Hematopoietic multipotent progenitor cell (in vitro differentiated cells): ENCODE results near the gene SLC24A3. TPM values are rescaled to one million over a fixed set of nuclear protein-coding genes. Genes with fewer than 3 reads are reported as not detected.

Experiments used
- DNase-seq, 3 donors: peaks; one replicate each; pipeline ENCODE4 v3.0.0-alpha.2; 2011 to 2015; ENCODE audit warnings: low read depth in 2 of 3, low spot score in 2 of 3
- total RNA-seq: library from RNA; depleted of rRNA; stranded (reverse); fragments of >200 nt; gene quantifications from one replicate; pipeline ENCODE4 v1.2.3, GENCODE V29; 2012

Gene SLC24A3
- total RNA-seq, 1 donor, result 1.9 TPM

GRCh38 chr20:19491241-19491640, 278.8 kb downstream of the SLC24A3 start:
- DNase-seq, result no peak

GRCh38 chr20:19492116-19492515, 279.7 kb downstream of the SLC24A3 start:
- DNase-seq, result no peak

- DNase-seq, result no peak
Observed at GRCh38 chr20:19492687-19493336, 280.4 kb downstream of the SLC24A3 start.

GRCh38 chr20:19493794-19494495, 281.5 kb downstream of the SLC24A3 start:
- no peak for DNase-seq

GRCh38 chr20:19495905-19496703, 283.7 kb downstream of the SLC24A3 start:
- DNase-seq, result no peak

- no peak for DNase-seq
Observed at GRCh38 chr20:19497064-19497463, 284.6 kb downstream of the SLC24A3 start.

GRCh38 chr20:19498756-19499155, 286.3 kb downstream of the SLC24A3 start:
- DNase-seq, result peak in 2 of 3 donors; percentile 20 to 60

- no peak for DNase-seq
Observed at GRCh38 chr20:19501476-19502115, 289.2 kb downstream of the SLC24A3 start.

GRCh38 chr20:19502169-19502568, 289.7 kb downstream of the SLC24A3 start:
- no peak for DNase-seq

- no peak for DNase-seq
Observed at GRCh38 chr20:19504251-19504650, 291.8 kb downstream of the SLC24A3 start.

GRCh38 chr20:19506021-19506420, 293.6 kb downstream of the SLC24A3 start:
- no peak for DNase-seq

- DNase-seq, result no peak
Observed at GRCh38 chr20:19508449-19508848, 296.0 kb downstream of the SLC24A3 start.

- peak in 2 of 3 donors; percentile 29 to 43 for DNase-seq
Observed at GRCh38 chr20:19510611-19511010, 298.2 kb downstream of the SLC24A3 start.

GRCh38 chr20:19511931-19512330, 299.5 kb downstream of the SLC24A3 start:
- no peak for DNase-seq

GRCh38 chr20:19512886-19513677, 300.6 kb downstream of the SLC24A3 start:
- DNase-seq, result no peak

- peak in 2 of 3 donors; percentile 68 to 87 for DNase-seq
Observed at GRCh38 chr20:19515074-19515473, 302.6 kb downstream of the SLC24A3 start.

- no peak for DNase-seq
Observed at GRCh38 chr20:19519466-19519865, 307.0 kb downstream of the SLC24A3 start.

GRCh38 chr20:19520261-19520660, 307.8 kb downstream of the SLC24A3 start:
- no peak for DNase-seq

GRCh38 chr20:19522071-19522801, 309.8 kb downstream of the SLC24A3 start:
- no peak for DNase-seq
